ENCODE measurements around the gene DYNLT2.
A peak's percentile ranks its signal among the peaks of the same experiment; 100 is the strongest.

DYNLT2 gene

GRCh38 chr6:169729961-169730360, 21.4 kb downstream of the DYNLT2 start:
- no peak for DNase-seq

GRCh38 chr6:169726963-169727362, 24.4 kb downstream of the DYNLT2 start:
- DNase-seq, result no peak

GRCh38 chr6:169726049-169726400, 25.3 kb downstream of the DYNLT2 start:
- DNase-seq, result no peak

GRCh38 chr6:169725125-169726048, 26.0 kb downstream of the DYNLT2 start:
- DNase-seq, result peak; percentile 13 to 39

GRCh38 chr6:169724494-169725124, 26.8 kb downstream of the DYNLT2 start, which contains the start of gene PHF10:
PHF10 (minus strand) TSS chr6:169724500; CDS start chr6:169723931, 569 bp downstream.
- DNase-seq, result peak in 1 of 2 donors; percentile 28

GRCh38 chr6:169723991-169724493, 27.3 kb downstream of the DYNLT2 start:
- DNase-seq, result peak in 1 of 2 donors; percentile 43

GRCh38 chr6:169723200-169723909, 28.0 kb downstream of the DYNLT2 start:
- DNase-seq, result peak; percentile 36 to 60

GRCh38 chr6:169722362-169723199, 28.8 kb downstream of the DYNLT2 start:
- peak; percentile 51 to 69 for DNase-seq

GRCh38 chr6:169720207-169720855, 31.0 kb downstream of the DYNLT2 start:
- peak in 1 of 2 donors; percentile 11 for DNase-seq

GRCh38 chr6:169719117-169719516, 32.3 kb downstream of the DYNLT2 start:
- DNase-seq, result no peak

GRCh38 chr6:169714595-169714994, 36.8 kb downstream of the DYNLT2 start:
- DNase-seq, result no peak

- no peak for DNase-seq
Measured at GRCh38 chr6:169714178-169714577, 37.2 kb downstream of the DYNLT2 start.

GRCh38 chr6:169710009-169710408, 41.4 kb downstream of the DYNLT2 start:
- no peak for DNase-seq

GRCh38 chr6:169709293-169709692, 42.1 kb downstream of the DYNLT2 start:
- no peak for DNase-seq

GRCh38 chr6:169707772-169708171, 43.6 kb downstream of the DYNLT2 start:
- no peak for DNase-seq

- no peak for DNase-seq
Measured at GRCh38 chr6:169702840-169703246, 48.5 kb downstream of the DYNLT2 start.

- DNase-seq, result peak; percentile 100
Measured at GRCh38 chr6:169701954-169702839, 49.2 kb downstream of the DYNLT2 start, which contains the start of the genes C6orf120 and WDR27. C6orf120 (plus strand) TSS chr6:169702126; CDS start chr6:169702460, 334 bp downstream. WDR27 (minus strand) TSS chr6:169702029; CDS start chr6:169689005, 13,024 bp downstream.

- DNase-seq, result peak in 1 of 2 donors; percentile 13
Measured at GRCh38 chr6:169701311-169701953, 49.9 kb downstream of the DYNLT2 start.

- DNase-seq, result peak; percentile 45 to 47
Measured at GRCh38 chr6:169700296-169700695, 51.1 kb downstream of the DYNLT2 start.

All from inflammatory macrophage (primary cell).